K562 (cell line): Measurements from ENCODE around the gene MPV17L2. TPM values are rescaled to one million over a fixed set of nuclear protein-coding genes. Genes with fewer than 3 reads are reported as not detected.

Experiments used
- ATAC-seq: fragments of 200-7000 bp; cut with Tn5 transposase; 3 replicates; pipeline ENCODE4 v1.9.1; 2020; ENCODE audit warnings: moderate library complexity
- BruUV-seq: library from RNA; stranded (reverse); fragments of 400-500 nt; replicated peaks from 2 replicates; lab custom pipeline; 2021; lab: Mats Ljungman, UMichigan
- CTCF ChIA-PET: fragments of 300-600 bp; formaldehyde crosslinking; extraction: SDS; loops from one replicate; lab custom pipeline; 2021; ENCODE audit warnings: low intra/inter-chr PET ratio; lab: Yijun Ruan, JAX
- POLR2A ChIA-PET: fragments of 300-600, 350-650 bp; sonication (Branson Sonifier 250); formaldehyde crosslinking; extraction: SDS; loops from one replicate; lab custom pipeline; 2021; ENCODE audit warnings: antibody characterized with exemption, inconsistent platforms; lab: Yijun Ruan, JAX
- DNase-seq, 4 experiments: peaks; one replicate each; pipeline versions ENCODE4 v3.0.0 to v3.0.0-alpha.2; 2011 to 2018; ENCODE audit warnings: low spot score in 3 of 4, mixed read lengths in 3 of 4; ENCODE audit errors: extremely low read depth in 1 of 4
- FAIRE-seq: peaks from 2 replicates; lab custom pipeline; 2011; peaks lifted over from hg19 to GRCh38; lab: Jason Lieb, UNC
- H2AFZ ChIP-seq: 2 replicates; pipeline ENCODE4 v1.6.0; 2011; ENCODE audit warnings: low read depth, low read length, control low read depth, inconsistent platforms
- H3K27ac ChIP-seq: fragments of 200-600 bp; 3 replicates; pipeline ENCODE4 v1.8.0; 2011; ENCODE audit warnings: low read depth, mild to moderate bottlenecking, control low read depth, inconsistent platforms, low read length, moderate library complexity, mixed read lengths; ENCODE audit errors: extremely low read depth
- H3K27me3 ChIP-seq, 2 experiments: fragments of 300-600 bp in 1 of 2; 2 replicates in 1 of 2; 3 replicates in 1 of 2; pipeline versions ENCODE4 v1.6.0 to v1.8.0; 2011; ENCODE audit warnings: inconsistent platforms in 2 of 2, low read length in 2 of 2, mild to moderate bottlenecking in 1 of 2, mixed read lengths in 1 of 2, moderate library complexity in 1 of 2; ENCODE audit not compliant: control insufficient read depth in 2 of 2, insufficient read depth in 2 of 2
- H3K36me3 ChIP-seq: fragments of 300-600 bp; 3 replicates; pipeline ENCODE4 v1.8.0; 2011; ENCODE audit warnings: mild to moderate bottlenecking, low read length, inconsistent platforms; ENCODE audit not compliant: control insufficient read depth, insufficient read depth
- H3K4me1 ChIP-seq, 2 experiments: fragments of 200-600 bp in 1 of 2; replicated peaks in 1 of 2; 2 replicates in 1 of 2; 3 replicates in 1 of 2; pipeline versions ENCODE4 v1.5.1 to v1.8.0; 2011; ENCODE audit warnings: inconsistent platforms in 2 of 2, low read length in 2 of 2, mild to moderate bottlenecking in 1 of 2, mixed read lengths in 1 of 2, moderate library complexity in 1 of 2; ENCODE audit not compliant: control insufficient read depth in 2 of 2, insufficient read depth in 2 of 2
- H3K4me2 ChIP-seq: 2 replicates; pipeline ENCODE4 v1.6.1; 2011; ENCODE audit warnings: low read length, control low read depth, inconsistent platforms, mixed read lengths; ENCODE audit not compliant: insufficient read depth
- H3K4me3 ChIP-seq: fragments of 200-600 bp; sonication (generic), shearing (Covaris generic); 2 replicates; pipeline ENCODE4 v1.5.1; 2016; ENCODE audit warnings: control low read depth, inconsistent platforms
- H3K79me2 ChIP-seq: fragments of 200-600 bp; 3 replicates; pipeline ENCODE4 v1.8.0; 2011; ENCODE audit warnings: low read length, inconsistent platforms; ENCODE audit not compliant: control insufficient read depth, insufficient read depth
- H3K9ac ChIP-seq, 2 experiments: 2 replicates each; pipeline versions ENCODE4 v1.6.0 to v1.6.1; 2011; ENCODE audit warnings: low read depth in 2 of 2, low read length in 2 of 2, control low read depth in 1 of 2, inconsistent platforms in 1 of 2, mild to moderate bottlenecking in 1 of 2, mixed read lengths in 1 of 2; ENCODE audit not compliant: insufficient read depth in 1 of 2
- H3K9me1 ChIP-seq: one replicate; pipeline ENCODE4 v1.6.0; 2011; ENCODE audit warnings: inconsistent platforms, mild to moderate bottlenecking, low read length, moderate library complexity; ENCODE audit not compliant: control insufficient read depth, insufficient read depth
- H3K9me3 ChIP-seq: replicated peaks from 2 replicates; pipeline ENCODE4 v1.5.1; 2011; ENCODE audit warnings: low read depth, low read length, inconsistent platforms; ENCODE audit not compliant: control insufficient read depth, insufficient read depth
- H4K20me1 ChIP-seq: replicated peaks from 2 replicates; pipeline ENCODE4 v1.6.1; 2011; ENCODE audit warnings: low read length, inconsistent platforms, mixed read lengths; ENCODE audit not compliant: control insufficient read depth, insufficient read depth
- ASH1L ChIP-seq: fragments of 450-650 bp; IDR thresholded peaks from 2 replicates; pipeline ENCODE4 v1.6.1; 2018; ENCODE audit warnings: borderline replicate concordance, mild to moderate bottlenecking, low read depth; ENCODE audit not compliant: partially characterized antibody
- ATF1 ChIP-seq, 2 experiments: fragments of 450-650 bp in 1 of 2; IDR thresholded peaks; 2 replicates each; pipeline ENCODE4 v1.6.1; 2016; ENCODE audit warnings: missing compliant biosample characterization in 1 of 2, missing genetic modification characterization in 1 of 2
- BRF2 ChIP-seq: IDR thresholded peaks from 3 replicates; pipeline ENCODE4 v1.6.1; 2011; ENCODE audit warnings: borderline replicate concordance, mild to moderate bottlenecking; ENCODE audit not compliant: insufficient read length, insufficient read depth
- CHD4 ChIP-seq: fragments of 200-600 bp; sonication (generic); IDR thresholded peaks from 3 replicates; pipeline ENCODE4 v1.6.1; 2012; ENCODE audit warnings: low read depth, mild to moderate bottlenecking, mixed read lengths, low read length, inconsistent platforms; ENCODE audit not compliant: insufficient read depth, insufficient replicate concordance, poor library complexity, severe bottlenecking
- HMGN3 ChIP-seq: IDR thresholded peaks from 2 replicates; pipeline ENCODE4 v1.6.1; 2011; ENCODE audit warnings: borderline replicate concordance, low read depth, mild to moderate bottlenecking, mixed read lengths, low read length; ENCODE audit not compliant: insufficient read length; ENCODE audit errors: extremely low read depth
- KDM1A ChIP-seq, 2 experiments: fragments of 450-650 bp; IDR thresholded peaks; 2 replicates each; pipeline ENCODE4 v1.6.1; 2016; ENCODE audit warnings: mild to moderate bottlenecking in 2 of 2
- KDM2B ChIP-seq: fragments of 250-450 bp; sonication (Bioruptor Pico); IDR thresholded peaks from 2 replicates; pipeline ENCODE4 v1.8.0; 2021; ENCODE audit warnings: mild to moderate bottlenecking, moderate library complexity
- LEF1 ChIP-seq: fragments of 450-650 bp; IDR thresholded peaks from 2 replicates; pipeline ENCODE4 v1.6.1; 2016; ENCODE audit warnings: mild to moderate bottlenecking
- MEF2A ChIP-seq: IDR thresholded peaks from 2 replicates; pipeline ENCODE4 v1.6.1; 2011; ENCODE audit warnings: low read depth, mild to moderate bottlenecking, low read length, moderate library complexity; ENCODE audit not compliant: control insufficient read depth
- MTF1 ChIP-seq: fragments of 250-450 bp; sonication (Bioruptor Pico); IDR thresholded peaks from 2 replicates; pipeline ENCODE4 v1.9.0; 2021; ENCODE audit warnings: moderate library complexity, mild to moderate bottlenecking, inconsistent platforms, borderline replicate concordance
- TRIM25 ChIP-seq: fragments of 450-650 bp; IDR thresholded peaks from 2 replicates; pipeline ENCODE4 v1.7.0; 2016; ENCODE audit warnings: borderline replicate concordance
- ZKSCAN1 ChIP-seq: fragments of 150-350 bp; IDR thresholded peaks from 2 replicates; pipeline ENCODE4 v1.6.1; 2016; ENCODE audit warnings: low read depth, low read length
- in situ Hi-C: fragments of 300-500 bp; cut with MboI; formaldehyde crosslinking; loops from 4 replicates; pipeline ENCODE4 v1.15.0; 2018; ENCODE audit warnings: inconsistent platforms, mixed read lengths
- intact Hi-C: fragments of 100-400 bp; cut with micrococcal nuclease; formaldehyde crosslinking; loops from 2 replicates; pipeline ENCODE4 v1.14.2; 2022
- polyA plus RNA-seq, 8 experiments: library from polyadenylated mRNA; depleted of rRNA in 4 of 8; stranded (reverse) in 5 of 8; unstranded in 3 of 8; fragments of >200 nt; fragmentation: Nextera tagmentation in 2 of 8; fragmentation: Illumina TruSeq in 1 of 8; extraction: Ambion mirVana in 2 of 8; extraction: Trizol in 1 of 8; gene quantifications; 2 replicates each; pipeline versions ENCODE4 v1.2.1 to v1.2.3, GENCODE V29; 2011 to 2014; ENCODE audit warnings: inconsistent platforms in 1 of 8, missing spikeins in 1 of 8
- total RNA-seq, 7 experiments: library from RNA; depleted of rRNA in 6 of 7; stranded (reverse); fragments of >200 nt in 6 of 7; fragmentation: Illumina TruSeq in 2 of 7; extraction: Trizol in 2 of 7; gene quantifications; 2 replicates each; pipeline versions ENCODE4 v1.2.1 to v1.2.3, GENCODE V29; 2011 to 2021; ENCODE audit warnings: low replicate concordance in 1 of 7
- TF ChIP-seq, protein P1 (sequence below): fragments of 250-450 bp; sonication (Bioruptor Pico); IDR thresholded peaks from 2 replicates; pipeline ENCODE4 v1.4.0; 2020; ENCODE audit warnings: mild to moderate bottlenecking, moderate library complexity
- TF ChIP-seq, protein P2 (sequence below): fragments of 250-450 bp; sonication (Bioruptor Pico); IDR thresholded peaks from 2 replicates; pipeline ENCODE4 v1.5.0; 2021

MPV17L2 gene
- total and polyA plus RNA-seq, 9 of the 15 experiments (the other 6 are each of a cell fraction or from before 2014, with no cell fraction given): 10.6 to 60.2 (median 28.5) TPM

- no peaks in the 10 kb centered on the region for H3K9me3 ChIP-seq
- no TSS peak for BruUV-seq
- no peaks in the 10 kb centered on the region for H4K20me1 ChIP-seq
- peaks cover 0 to 17% of the 10 kb centered on the region in 2 experiments; a peak in 2 of 5 replicates for H3K4me1 ChIP-seq
- no peak overlapping the region for H3K4me2 ChIP-seq
- peaks cover 5% of the 10 kb centered on the region; the same call in 1 of the 3 replicates for H3K36me3 ChIP-seq
- H3K79me2 ChIP-seq: no peaks in the 10 kb centered on the region
- TF ChIP-seq HMGN3: no peak
- TF ChIP-seq, protein P1, sequence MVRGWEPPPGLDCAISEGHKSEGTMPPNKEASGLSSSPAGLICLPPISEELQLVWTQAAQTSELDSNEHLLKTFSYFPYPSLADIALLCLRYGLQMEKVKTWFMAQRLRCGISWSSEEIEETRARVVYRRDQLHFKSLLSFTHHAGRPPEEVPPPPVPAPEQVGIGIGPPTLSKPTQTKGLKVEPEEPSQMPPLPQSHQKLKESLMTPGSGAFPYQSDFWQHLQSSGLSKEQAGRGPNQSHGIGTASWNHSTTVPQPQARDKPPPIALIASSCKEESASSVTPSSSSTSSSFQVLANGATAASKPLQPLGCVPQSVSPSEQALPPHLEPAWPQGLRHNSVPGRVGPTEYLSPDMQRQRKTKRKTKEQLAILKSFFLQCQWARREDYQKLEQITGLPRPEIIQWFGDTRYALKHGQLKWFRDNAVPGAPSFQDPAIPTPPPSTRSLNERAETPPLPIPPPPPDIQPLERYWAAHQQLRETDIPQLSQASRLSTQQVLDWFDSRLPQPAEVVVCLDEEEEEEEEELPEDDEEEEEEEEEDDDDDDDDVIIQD (CRISPR knock-in tag): no peak
- TF ChIP-seq LEF1: no peak
- TF ChIP-seq CHD4: no peak
- no peak for TF ChIP-seq ASH1L
- TF ChIP-seq BRF2: no peak
- TF ChIP-seq ZKSCAN1: no peak
- TF ChIP-seq MTF1 (CRISPR knock-in tag): no peak
- TF ChIP-seq MEF2A: no peak
- no peak for TF ChIP-seq TRIM25
- no peak for TF ChIP-seq KDM1A (IDR thresholded peaks at IDR 0.05)
- no peak for TF ChIP-seq KDM2B (CRISPR knock-in tag)
- TF ChIP-seq ATF1 (CRISPR knock-in tag; IDR thresholded peaks at IDR 0.05): no peak
- TF ChIP-seq ATF1 (tag; IDR thresholded peaks at IDR 0.05): no peak
- TF ChIP-seq, protein P2, sequence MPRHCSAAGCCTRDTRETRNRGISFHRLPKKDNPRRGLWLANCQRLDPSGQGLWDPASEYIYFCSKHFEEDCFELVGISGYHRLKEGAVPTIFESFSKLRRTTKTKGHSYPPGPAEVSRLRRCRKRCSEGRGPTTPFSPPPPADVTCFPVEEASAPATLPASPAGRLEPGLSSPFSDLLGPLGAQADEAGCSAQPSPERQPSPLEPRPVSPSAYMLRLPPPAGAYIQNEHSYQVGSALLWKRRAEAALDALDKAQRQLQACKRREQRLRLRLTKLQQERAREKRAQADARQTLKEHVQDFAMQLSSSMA: no peak
- no peak overlapping the region for H3K9ac ChIP-seq
- DNase-seq (no peak), FAIRE-seq (no peak), ATAC-seq (no peak)
- ChIA-PET POLR2A (interaction anchor here (0.6 to 1.2 kb wide), 3 partner anchors 9 to 93 kb away, joined by 3 read pairs; partner anchors contain the start of gene MPV17L2), CTCF (no interaction called here)
- in situ Hi-C loops: no loop called here
- H2AFZ ChIP-seq: no peak overlapping the region
- H3K27ac ChIP-seq: no peak overlapping the region
- H3K27me3 ChIP-seq: no peaks in the 10 kb centered on the region
- intact Hi-C loops: no loop called here
- no peaks in the 10 kb centered on the region for H3K9me1 ChIP-seq
- H3K4me3 ChIP-seq: no peak overlapping the region
Observed at GRCh38 chr19:18183529-18183928, 9.5 kb upstream of the MPV17L2 start.
